DLD1 (cell line): ENCODE measurements around the gene IRF9.

ENCODE experiments used
- in situ Hi-C: cut with HindIII; loops from 2 replicates; pipeline ENCODE4 v1.10.0; 2017; ENCODE audit warnings: low sequenced_read_pairs

The IRF9 gene

GRCh38 chr14:24146978-24147760 lies 13.9 kb upstream of the IRF9 start, which contains the start of gene RNF31:
Gene RNF31 (plus strand): TSS chr14:24147498. CDS start chr14:24147699, 201 bp downstream.
- in situ Hi-C loops: no loop called here

- in situ Hi-C loops: no loop called here
Measured at GRCh38 chr14:24147761-24148428, 13.2 kb upstream of the IRF9 start.

- in situ Hi-C loops: no loop called here
Measured at GRCh38 chr14:24149302-24149969, 11.6 kb upstream of the IRF9 start.

- in situ Hi-C loops: no loop called here
Measured at GRCh38 chr14:24150061-24150460, 11.0 kb upstream of the IRF9 start.

GRCh38 chr14:24150567-24150966 lies 10.5 kb upstream of the IRF9 start:
- in situ Hi-C loops: no loop called here

- in situ Hi-C loops: no loop called here
Measured at GRCh38 chr14:24150993-24151392, 10.1 kb upstream of the IRF9 start.

GRCh38 chr14:24151404-24152080 lies 9.5 kb upstream of the IRF9 start:
- in situ Hi-C loops: no loop called here

- in situ Hi-C loops: no loop called here
Measured at GRCh38 chr14:24155100-24155499, 6.0 kb upstream of the IRF9 start.

- in situ Hi-C loops: no loop called here
Measured at GRCh38 chr14:24156840-24157239, 4.2 kb upstream of the IRF9 start.

- in situ Hi-C loops: no loop called here
Measured at GRCh38 chr14:24157331-24157730, 3.7 kb upstream of the IRF9 start.

GRCh38 chr14:24159777-24160498 lies 1.1 kb upstream of the IRF9 start:
- in situ Hi-C loops: no loop called here

GRCh38 chr14:24160499-24160849 lies 591 bp upstream of the IRF9 start:
- in situ Hi-C loops: no loop called here

- in situ Hi-C loops: no loop called here
Measured at GRCh38 chr14:24162093-24162492, 1.0 kb downstream of the IRF9 start.

GRCh38 chr14:24164518-24164991 lies 3.5 kb downstream of the IRF9 start:
- in situ Hi-C loops: no loop called here

- in situ Hi-C loops: no loop called here
Measured at GRCh38 chr14:24165785-24166184, 4.7 kb downstream of the IRF9 start.

GRCh38 chr14:24167469-24168114 lies 6.5 kb downstream of the IRF9 start:
- in situ Hi-C loops: no loop called here

GRCh38 chr14:24171422-24172260 lies 10.6 kb downstream of the IRF9 start, which contains the start of gene REC8:
Gene REC8 (plus strand): TSS chr14:24172080. CDS start chr14:24172553, 473 bp downstream.
- in situ Hi-C loops: no loop called here

- in situ Hi-C loops: no loop called here
Measured at GRCh38 chr14:24172261-24172860, 11.3 kb downstream of the IRF9 start.

GRCh38 chr14:24172871-24173281 lies 11.8 kb downstream of the IRF9 start:
- in situ Hi-C loops: no loop called here
